GM21528 (cell line): ENCODE results near the gene RACK1.

Experiments
- ATAC-seq: cut with Tn5 transposase; IDR thresholded peaks from one replicate; pipeline ENCODE4 v1.9.1; 2021; ENCODE audit warnings: mild to moderate bottlenecking, moderate library complexity; ENCODE audit not compliant: unreplicated experiment, low FRiP score

Gene RACK1

GRCh38 chr5:181234455-181235306 lies 9.0 kb downstream of the RACK1 start:
- ATAC-seq, result no peak

- ATAC-seq, result no peak
These were observed 9.8 kb downstream of the RACK1 start for GRCh38 chr5:181233801-181234454.

- ATAC-seq, result no peak
These were observed 10.5 kb downstream of the RACK1 start for GRCh38 chr5:181233088-181233800.

GRCh38 chr5:181232593-181232992 lies 11.1 kb downstream of the RACK1 start:
- no peak for ATAC-seq

- no peak for ATAC-seq
These were observed 12.3 kb downstream of the RACK1 start for GRCh38 chr5:181231432-181231831.

GRCh38 chr5:181230551-181230950 lies 13.2 kb downstream of the RACK1 start:
- ATAC-seq, result no peak

GRCh38 chr5:181229996-181230395 lies 13.7 kb downstream of the RACK1 start:
- ATAC-seq, result no peak

- no peak for ATAC-seq
These were observed 19.1 kb downstream of the RACK1 start for GRCh38 chr5:181224390-181225229.

- peak; percentile 2 for ATAC-seq
These were observed 19.8 kb downstream of the RACK1 start for GRCh38 chr5:181223729-181224389.

- ATAC-seq, result peak; percentile 74
These were observed 20.5 kb downstream of the RACK1 start, which contains the start of gene TRIM41 for GRCh38 chr5:181223058-181223728. TRIM41 (plus strand) TSS chr5:181223281; CDS start chr5:181224000, 719 bp downstream.

GRCh38 chr5:181222630-181223057 lies 21.1 kb downstream of the RACK1 start:
- ATAC-seq, result no peak

GRCh38 chr5:181221792-181222629 lies 21.7 kb downstream of the RACK1 start:
- peak; percentile 26 for ATAC-seq

- ATAC-seq, result no peak
These were observed 22.5 kb downstream of the RACK1 start for GRCh38 chr5:181221105-181221791.

- ATAC-seq, result no peak
These were observed 23.6 kb downstream of the RACK1 start for GRCh38 chr5:181220178-181220515.

- ATAC-seq, result no peak
These were observed 24.2 kb downstream of the RACK1 start for GRCh38 chr5:181219262-181220177.

GRCh38 chr5:181218795-181219124 lies 24.9 kb downstream of the RACK1 start:
- no peak for ATAC-seq

- ATAC-seq, result peak; percentile 9
These were observed 26.0 kb downstream of the RACK1 start for GRCh38 chr5:181217803-181218062.
